ENCODE data around the gene TAGLN.

The TAGLN gene

GRCh38 chr11:117169736-117170135, 29.4 kb upstream of the TAGLN start:
- TF ChIP-seq, protein P1, sequence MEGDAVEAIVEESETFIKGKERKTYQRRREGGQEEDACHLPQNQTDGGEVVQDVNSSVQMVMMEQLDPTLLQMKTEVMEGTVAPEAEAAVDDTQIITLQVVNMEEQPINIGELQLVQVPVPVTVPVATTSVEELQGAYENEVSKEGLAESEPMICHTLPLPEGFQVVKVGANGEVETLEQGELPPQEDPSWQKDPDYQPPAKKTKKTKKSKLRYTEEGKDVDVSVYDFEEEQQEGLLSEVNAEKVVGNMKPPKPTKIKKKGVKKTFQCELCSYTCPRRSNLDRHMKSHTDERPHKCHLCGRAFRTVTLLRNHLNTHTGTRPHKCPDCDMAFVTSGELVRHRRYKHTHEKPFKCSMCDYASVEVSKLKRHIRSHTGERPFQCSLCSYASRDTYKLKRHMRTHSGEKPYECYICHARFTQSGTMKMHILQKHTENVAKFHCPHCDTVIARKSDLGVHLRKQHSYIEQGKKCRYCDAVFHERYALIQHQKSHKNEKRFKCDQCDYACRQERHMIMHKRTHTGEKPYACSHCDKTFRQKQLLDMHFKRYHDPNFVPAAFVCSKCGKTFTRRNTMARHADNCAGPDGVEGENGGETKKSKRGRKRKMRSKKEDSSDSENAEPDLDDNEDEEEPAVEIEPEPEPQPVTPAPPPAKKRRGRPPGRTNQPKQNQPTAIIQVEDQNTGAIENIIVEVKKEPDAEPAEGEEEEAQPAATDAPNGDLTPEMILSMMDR (IDR thresholded peaks at IDR 0.05): no peak

GRCh38 chr11:117170210-117170609, 29.0 kb upstream of the TAGLN start:
- TF ChIP-seq, protein P1 (IDR thresholded peaks at IDR 0.05): no peak

GRCh38 chr11:117171007-117171403, 28.2 kb upstream of the TAGLN start:
- TF ChIP-seq, protein P1 (IDR thresholded peaks at IDR 0.05): no peak

DNA sequence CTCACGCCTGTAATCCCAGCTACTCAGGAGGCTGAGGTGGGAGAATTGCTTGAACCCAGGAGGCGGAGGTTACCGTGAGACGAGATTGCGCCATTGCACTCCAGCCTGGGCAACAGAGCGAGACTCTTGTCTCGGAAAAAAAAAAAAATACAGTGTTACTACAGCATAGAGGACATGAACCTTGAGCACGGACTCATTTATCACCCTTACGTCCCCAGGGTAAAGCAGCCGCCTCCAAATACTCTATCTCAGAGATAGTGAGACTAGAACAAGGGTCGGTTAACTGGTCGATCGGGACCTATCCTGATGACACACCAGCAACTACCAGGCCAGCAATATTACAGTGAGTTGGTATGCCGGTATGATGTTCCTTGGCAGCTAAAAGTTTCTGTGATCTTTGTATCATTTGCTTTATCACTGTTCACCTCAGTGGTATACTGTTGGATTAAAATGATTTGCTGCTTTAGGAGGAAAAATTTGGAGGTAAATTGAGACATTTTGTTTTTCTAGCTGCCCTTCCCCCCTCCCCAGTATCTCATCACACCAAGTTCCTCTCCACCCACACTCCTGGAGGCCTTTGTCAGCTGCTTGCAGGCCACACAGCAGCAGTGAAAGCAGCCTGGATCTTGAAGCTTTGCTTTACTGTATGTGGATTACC, 27.6 kb upstream of the TAGLN start:
- TF ChIP-seq, protein P1 (IDR thresholded peaks at IDR 0.05): no peak

DNA sequence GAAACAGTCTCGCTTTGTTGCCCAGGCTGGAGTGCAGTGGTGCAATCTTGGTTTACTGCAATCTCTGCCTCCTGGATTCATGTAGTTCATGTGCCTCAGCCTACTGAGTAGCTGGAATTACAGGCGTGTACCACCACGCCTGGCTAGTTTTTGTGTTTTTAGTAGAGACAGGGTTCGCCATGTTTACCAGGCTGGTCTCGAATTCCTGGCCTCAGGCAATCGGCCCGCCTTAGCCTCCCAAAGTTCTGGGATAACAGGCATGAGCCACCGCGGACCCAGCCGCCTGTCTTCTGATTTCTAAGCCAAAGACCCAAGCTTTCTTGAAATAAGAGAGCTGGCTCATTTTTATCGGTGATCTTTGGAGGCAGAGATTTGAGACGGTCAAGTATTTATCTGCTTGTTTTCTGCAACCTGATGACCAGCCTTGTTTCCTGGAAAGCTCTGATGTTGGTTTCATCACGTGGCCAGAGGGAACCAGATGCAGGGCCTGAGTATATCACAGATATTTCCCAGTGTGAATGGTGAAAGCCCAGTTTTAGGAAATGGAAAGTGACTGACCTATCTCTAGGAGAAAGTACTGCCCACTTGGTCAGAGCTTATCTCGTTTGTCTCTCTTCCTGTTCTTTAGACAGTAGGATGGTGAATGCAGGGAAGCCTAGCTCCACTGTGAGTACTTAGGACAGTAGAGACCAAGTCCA, 26.3 kb upstream of the TAGLN start:
- TF ChIP-seq, protein P1 (IDR thresholded peaks at IDR 0.05): no peak

- TF ChIP-seq, protein P1 (IDR thresholded peaks at IDR 0.05): no peak
Measured at GRCh38 chr11:117175104-117175503, 24.1 kb upstream of the TAGLN start.

DNA sequence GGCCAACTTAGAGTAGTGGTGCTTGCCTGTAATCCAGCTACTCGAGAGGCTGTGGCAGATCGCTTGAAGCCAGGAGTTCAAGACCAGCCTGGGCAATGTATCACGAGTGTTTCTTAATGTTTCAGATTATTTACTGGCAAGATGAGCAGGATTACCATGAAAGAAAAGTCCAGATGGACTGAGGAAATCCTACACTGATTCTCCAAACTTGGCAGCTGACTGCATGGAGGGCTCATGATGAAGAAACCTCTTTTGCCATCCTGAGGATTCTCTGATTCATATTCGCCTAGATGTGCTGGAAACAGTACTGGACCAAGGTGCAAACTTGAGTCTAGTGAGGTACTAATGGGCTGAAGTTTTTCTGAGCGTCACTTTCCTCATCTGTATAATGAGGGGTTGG, 23.4 kb upstream of the TAGLN start:
- TF ChIP-seq, protein P1 (IDR thresholded peaks at IDR 0.05): no peak

Measured in LNCAP (cell line).